MM.1S (cell line): ENCODE measurements around the gene FGL2.

Source experiments
- DNase-seq: peaks from one replicate; pipeline ENCODE4 v3.0.0-alpha.2; 2015
- H2AFZ ChIP-seq: fragments of 300-600 bp; sonication (generic); 2 replicates; pipeline ENCODE4 v1.6.0; 2016; ENCODE audit warnings: antibody characterized with exemption, low read length
- H3F3A ChIP-seq: fragments of 300-600 bp; sonication (generic); 2 replicates; pipeline ENCODE4 v1.6.1; 2016; ENCODE audit warnings: mild to moderate bottlenecking, antibody characterized with exemption, low read length, moderate library complexity, mixed read lengths; ENCODE audit not compliant: insufficient read depth
- H3K27ac ChIP-seq: fragments of 300-600 bp; sonication (generic); 2 replicates; pipeline ENCODE4 v1.5.1; 2016; ENCODE audit warnings: mild to moderate bottlenecking, low read length
- H3K27me3 ChIP-seq: fragments of 300-600 bp; sonication (generic); replicated peaks from 2 replicates; pipeline ENCODE4 v1.6.0; 2016; ENCODE audit warnings: low read length; ENCODE audit not compliant: insufficient read depth
- H3K36me3 ChIP-seq: fragments of 300-600 bp; sonication (generic); replicated peaks from 2 replicates; pipeline ENCODE4 v1.6.1; 2016; ENCODE audit warnings: mild to moderate bottlenecking, low read length, mixed read lengths; ENCODE audit not compliant: insufficient read depth
- H3K4me1 ChIP-seq: fragments of 300-600 bp; sonication (generic); 2 replicates; pipeline ENCODE4 v1.6.1; 2016; ENCODE audit warnings: low read length, mixed read lengths
- H3K4me2 ChIP-seq: fragments of 300-600 bp; sonication (generic); 2 replicates; pipeline ENCODE4 v1.6.0; 2016; ENCODE audit warnings: low read depth, low read length
- H3K4me3 ChIP-seq: fragments of 300-600 bp; sonication (generic); 2 replicates; pipeline ENCODE4 v1.5.1; 2016; ENCODE audit warnings: low read length, mixed read lengths
- H3K79me2 ChIP-seq: fragments of 300-600 bp; sonication (generic); 2 replicates; pipeline ENCODE4 v1.6.1; 2016; ENCODE audit warnings: mixed run types, low read length, mixed read lengths
- H3K9ac ChIP-seq: fragments of 300-600 bp; sonication (generic); 2 replicates; pipeline ENCODE4 v1.6.1; 2016; ENCODE audit warnings: low read length, mixed read lengths
- H3K9me2 ChIP-seq: fragments of 300-600 bp; sonication (generic); replicated peaks from 2 replicates; pipeline ENCODE4 v1.6.1; 2016; ENCODE audit warnings: mild to moderate bottlenecking, low read length, mixed read lengths; ENCODE audit not compliant: insufficient read depth
- H3K9me3 ChIP-seq: fragments of 300-600 bp; sonication (generic); replicated peaks from 2 replicates; pipeline ENCODE4 v1.6.1; 2016; ENCODE audit warnings: mild to moderate bottlenecking, low read length, mixed read lengths; ENCODE audit not compliant: insufficient read depth
- H4K20me1 ChIP-seq: fragments of 300-600 bp; sonication (generic); 2 replicates; pipeline ENCODE4 v1.6.1; 2016; ENCODE audit warnings: mild to moderate bottlenecking, low read length, moderate library complexity, mixed read lengths; ENCODE audit not compliant: insufficient read depth
- EZH2 ChIP-seq: fragments of 300-600 bp; sonication (generic); optimal IDR thresholded peaks from 2 replicates; pipeline ENCODE3; 2017; ENCODE audit warnings: low read depth, mild to moderate bottlenecking, antibody characterized with exemption, low read length, mixed read lengths
- EZH2phosphoT487 ChIP-seq: fragments of 300-600 bp; sonication (generic); IDR thresholded peaks from 2 replicates; pipeline ENCODE4 v1.6.1; 2018; ENCODE audit warnings: antibody characterized with exemption, low read length
- TF ChIP-seq, protein P1 (sequence below): fragments of 300-600 bp; sonication (generic); IDR thresholded peaks from 2 replicates; pipeline ENCODE4 v1.5.1; 2016; ENCODE audit warnings: antibody characterized with exemption, low read length, mixed read lengths

Gene FGL2

GRCh38 chr7:77217474-77218185 lies 18.0 kb upstream of the FGL2 start:
- H3K9me3 ChIP-seq: no peaks in the 10 kb centered on the region
- TF ChIP-seq EZH2 (no peak), EZH2phosphoT487 (no peak)
- TF ChIP-seq, protein P1, sequence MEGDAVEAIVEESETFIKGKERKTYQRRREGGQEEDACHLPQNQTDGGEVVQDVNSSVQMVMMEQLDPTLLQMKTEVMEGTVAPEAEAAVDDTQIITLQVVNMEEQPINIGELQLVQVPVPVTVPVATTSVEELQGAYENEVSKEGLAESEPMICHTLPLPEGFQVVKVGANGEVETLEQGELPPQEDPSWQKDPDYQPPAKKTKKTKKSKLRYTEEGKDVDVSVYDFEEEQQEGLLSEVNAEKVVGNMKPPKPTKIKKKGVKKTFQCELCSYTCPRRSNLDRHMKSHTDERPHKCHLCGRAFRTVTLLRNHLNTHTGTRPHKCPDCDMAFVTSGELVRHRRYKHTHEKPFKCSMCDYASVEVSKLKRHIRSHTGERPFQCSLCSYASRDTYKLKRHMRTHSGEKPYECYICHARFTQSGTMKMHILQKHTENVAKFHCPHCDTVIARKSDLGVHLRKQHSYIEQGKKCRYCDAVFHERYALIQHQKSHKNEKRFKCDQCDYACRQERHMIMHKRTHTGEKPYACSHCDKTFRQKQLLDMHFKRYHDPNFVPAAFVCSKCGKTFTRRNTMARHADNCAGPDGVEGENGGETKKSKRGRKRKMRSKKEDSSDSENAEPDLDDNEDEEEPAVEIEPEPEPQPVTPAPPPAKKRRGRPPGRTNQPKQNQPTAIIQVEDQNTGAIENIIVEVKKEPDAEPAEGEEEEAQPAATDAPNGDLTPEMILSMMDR: no peak
- no peak overlapping the region for H3K4me2 ChIP-seq
- H3K9ac ChIP-seq: no peak overlapping the region
- H3K27ac ChIP-seq: no peak overlapping the region
- no peaks in the 10 kb centered on the region for H3K9me2 ChIP-seq
- H3F3A ChIP-seq: no peaks in the 10 kb centered on the region
- H3K79me2 ChIP-seq: no peaks in the 10 kb centered on the region
- H3K36me3 ChIP-seq: no peaks in the 10 kb centered on the region
- DNase-seq: no peak
- H3K4me3 ChIP-seq: no peak overlapping the region
- H3K4me1 ChIP-seq: no peaks in the 10 kb centered on the region
- no peaks in the 10 kb centered on the region for H4K20me1 ChIP-seq
- H2AFZ ChIP-seq: no peak overlapping the region
- no peaks in the 10 kb centered on the region for H3K27me3 ChIP-seq

GRCh38 chr7:77216181-77216845 lies 16.7 kb upstream of the FGL2 start:
- TF ChIP-seq EZH2phosphoT487: no peak
- no peak for TF ChIP-seq EZH2
- TF ChIP-seq, protein P1: no peak
- H3K4me2 ChIP-seq: no peak overlapping the region
- H3K4me3 ChIP-seq: no peak overlapping the region
- H3K36me3 ChIP-seq: no peaks in the 10 kb centered on the region
- H3K9ac ChIP-seq: no peak overlapping the region
- H3K27me3 ChIP-seq: no peaks in the 10 kb centered on the region
- no peaks in the 10 kb centered on the region for H3K9me3 ChIP-seq
- no peaks in the 10 kb centered on the region for H3K4me1 ChIP-seq
- no peak overlapping the region for H2AFZ ChIP-seq
- no peaks in the 10 kb centered on the region for H3F3A ChIP-seq
- H3K27ac ChIP-seq: no peak overlapping the region
- no peaks in the 10 kb centered on the region for H3K9me2 ChIP-seq
- no peaks in the 10 kb centered on the region for H4K20me1 ChIP-seq
- H3K79me2 ChIP-seq: no peaks in the 10 kb centered on the region
- no peak for DNase-seq

DNA sequence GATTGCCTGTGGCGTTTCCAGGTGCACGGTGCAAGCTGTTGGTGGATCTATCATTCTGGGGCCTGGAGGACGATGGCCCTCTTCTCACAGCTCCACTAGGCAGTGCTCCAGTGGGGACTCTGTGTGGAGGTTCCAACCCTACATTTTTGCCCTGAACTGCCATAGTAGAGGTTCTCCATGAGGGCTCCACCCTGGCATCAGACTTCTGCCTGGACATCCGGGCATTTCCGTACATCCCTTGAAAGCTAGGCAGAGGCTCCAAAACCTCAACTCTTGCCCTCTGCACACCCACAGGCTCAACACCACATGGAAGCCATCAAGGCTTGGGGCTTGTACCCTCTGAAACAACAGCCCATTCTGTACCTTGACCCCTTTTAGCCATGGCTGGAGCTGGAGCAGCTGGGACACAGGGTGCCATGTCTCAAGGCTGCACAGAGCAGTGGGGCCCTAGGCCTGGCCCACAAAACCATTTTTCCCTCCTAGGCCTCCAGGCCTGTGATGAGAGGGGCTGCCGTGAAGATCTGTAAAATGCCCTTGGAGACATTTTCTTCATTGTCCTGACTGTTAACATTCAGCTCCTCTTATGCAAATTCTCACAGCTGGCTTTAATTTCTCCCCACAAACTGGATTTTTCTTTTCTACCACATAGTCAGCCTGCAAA lies 10.0 kb upstream of the FGL2 start:
- Histone ChIP-seq H3F3A (no peaks in the 10 kb centered on the region), H3K27ac (no peak overlapping the region), H3K4me3 (no peak overlapping the region), H2AFZ (no peak overlapping the region), H3K4me2 (no peak overlapping the region), H3K9me3 (no peaks in the 10 kb centered on the region), H3K79me2 (no peaks in the 10 kb centered on the region), H3K27me3 (no peaks in the 10 kb centered on the region), H3K36me3 (no peaks in the 10 kb centered on the region), H4K20me1 (no peaks in the 10 kb centered on the region), H3K9ac (no peak overlapping the region), H3K4me1 (no peaks in the 10 kb centered on the region), H3K9me2 (no peaks in the 10 kb centered on the region)
- no peak for DNase-seq
- TF ChIP-seq EZH2 (no peak), EZH2phosphoT487 (no peak)
- TF ChIP-seq, protein P1: no peak
